Measurements from ENCODE around the gene NCLN.

DNA sequence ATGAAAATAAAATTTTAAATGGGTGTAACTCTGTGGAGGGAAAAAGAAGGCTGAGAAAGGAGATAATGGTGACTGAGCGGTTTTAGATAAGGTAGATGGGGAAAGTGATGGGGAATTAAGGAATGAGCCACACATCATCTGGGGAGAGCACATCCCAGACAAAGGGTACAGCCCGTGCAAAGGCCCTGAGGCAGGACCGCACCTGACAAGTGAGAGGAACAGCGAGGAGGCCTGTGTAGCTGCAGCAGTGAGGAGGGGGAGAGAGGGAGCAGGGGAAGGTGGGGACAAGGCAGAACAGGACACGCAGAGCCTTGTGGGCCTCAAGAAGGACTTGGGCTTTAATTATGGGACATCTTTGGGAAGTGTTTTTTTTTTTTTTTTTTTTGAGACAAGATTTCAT is 37.0 kb downstream of the NCLN start:
- TF ChIP-seq, protein P1, sequence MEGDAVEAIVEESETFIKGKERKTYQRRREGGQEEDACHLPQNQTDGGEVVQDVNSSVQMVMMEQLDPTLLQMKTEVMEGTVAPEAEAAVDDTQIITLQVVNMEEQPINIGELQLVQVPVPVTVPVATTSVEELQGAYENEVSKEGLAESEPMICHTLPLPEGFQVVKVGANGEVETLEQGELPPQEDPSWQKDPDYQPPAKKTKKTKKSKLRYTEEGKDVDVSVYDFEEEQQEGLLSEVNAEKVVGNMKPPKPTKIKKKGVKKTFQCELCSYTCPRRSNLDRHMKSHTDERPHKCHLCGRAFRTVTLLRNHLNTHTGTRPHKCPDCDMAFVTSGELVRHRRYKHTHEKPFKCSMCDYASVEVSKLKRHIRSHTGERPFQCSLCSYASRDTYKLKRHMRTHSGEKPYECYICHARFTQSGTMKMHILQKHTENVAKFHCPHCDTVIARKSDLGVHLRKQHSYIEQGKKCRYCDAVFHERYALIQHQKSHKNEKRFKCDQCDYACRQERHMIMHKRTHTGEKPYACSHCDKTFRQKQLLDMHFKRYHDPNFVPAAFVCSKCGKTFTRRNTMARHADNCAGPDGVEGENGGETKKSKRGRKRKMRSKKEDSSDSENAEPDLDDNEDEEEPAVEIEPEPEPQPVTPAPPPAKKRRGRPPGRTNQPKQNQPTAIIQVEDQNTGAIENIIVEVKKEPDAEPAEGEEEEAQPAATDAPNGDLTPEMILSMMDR (IDR thresholded peaks at IDR 0.05; ENCODE audit: low read length): no peak
- no peak for TF ChIP-seq EZH2 (IDR thresholded peaks at IDR 0.05; ENCODE audit: borderline replicate concordance, low read length)
